HL-60 (cell line): ENCODE data around the gene DTNBP1.

Experiments
- DNase-seq, 2 experiments: peaks; one replicate each; pipeline ENCODE4 v3.0.0-alpha.2; 2010 to 2020; ENCODE audit warnings: low read depth in 1 of 2, low spot score in 1 of 2
- H3K27ac ChIP-seq: fragments of 250-450 bp; sonication (Bioruptor Pico); replicated peaks from 2 replicates; pipeline ENCODE4 v1.5.1; 2020; ENCODE audit warnings: mild to moderate bottlenecking, moderate library complexity
- H3K27me3 ChIP-seq: fragments of 250-450 bp; sonication (Bioruptor Pico); 2 replicates; pipeline ENCODE4 v1.5.1; 2021; ENCODE audit warnings: mild to moderate bottlenecking, moderate library complexity; ENCODE audit not compliant: insufficient read depth, poor library complexity, severe bottlenecking
- H3K4me3 ChIP-seq: replicated peaks from 2 replicates; pipeline ENCODE4 v1.5.1; 2011; ENCODE audit warnings: mild to moderate bottlenecking, control low read depth, low read length; ENCODE audit not compliant: insufficient read depth
- CTCF ChIP-seq: IDR thresholded peaks from one replicate; pipeline ENCODE4 v1.5.1; 2011; ENCODE audit warnings: low read length, control low read depth, inconsistent platforms; ENCODE audit not compliant: insufficient read depth
- GABPA ChIP-seq: IDR thresholded peaks from 2 replicates; pipeline ENCODE4 v1.6.1; 2012; ENCODE audit warnings: low read depth
- POLR2AphosphoS5 ChIP-seq: IDR thresholded peaks from 2 replicates; pipeline ENCODE4 v1.6.1; 2012; ENCODE audit warnings: low read depth
- REST ChIP-seq: IDR thresholded peaks from 2 replicates; pipeline ENCODE4 v1.6.1; 2012; ENCODE audit warnings: low read depth; ENCODE audit not compliant: insufficient replicate concordance
- SPI1 ChIP-seq: IDR thresholded peaks from 2 replicates; pipeline ENCODE4 v1.6.1; 2012; ENCODE audit warnings: low read depth, mild to moderate bottlenecking, borderline replicate concordance

Gene DTNBP1

GRCh38 chr6:15530411-15530810 is 132.4 kb downstream of the DTNBP1 start:
- no peak overlapping the region for H3K27ac ChIP-seq
- no peaks in the 10 kb centered on the region for H3K27me3 ChIP-seq
- H3K4me3 ChIP-seq = no peak overlapping the region
- no peak for DNase-seq
- TF ChIP-seq GABPA = no peak
- TF ChIP-seq SPI1 = no peak
- no peak for TF ChIP-seq POLR2AphosphoS5
- TF ChIP-seq REST = no peak
- TF ChIP-seq CTCF = no peak

DNA sequence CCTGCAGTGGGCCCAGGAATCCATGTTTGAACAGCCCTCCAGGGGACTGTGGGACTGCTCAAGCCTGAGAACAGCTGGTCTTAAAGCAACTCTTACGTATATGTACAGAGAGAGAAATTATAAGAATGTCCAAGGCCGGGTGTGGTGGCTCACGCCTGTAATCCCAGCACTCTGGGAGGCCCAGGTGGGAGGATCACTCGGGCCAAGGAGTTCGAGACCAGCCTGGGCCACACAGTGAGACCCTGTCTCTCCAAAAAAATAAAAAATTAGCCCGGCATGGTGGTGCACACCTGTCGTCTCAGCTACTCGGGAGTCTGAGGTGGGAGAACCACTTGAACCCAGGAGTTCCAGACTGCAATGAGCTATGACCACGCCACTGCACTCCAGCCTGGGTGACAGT is 134.0 kb downstream of the DTNBP1 start:
- Histone ChIP-seq H3K4me3 (no peak overlapping the region), H3K27me3 (no peaks in the 10 kb centered on the region), H3K27ac (no peak overlapping the region)
- TF ChIP-seq POLR2AphosphoS5 (no peak), GABPA (no peak), CTCF (no peak), REST (no peak), SPI1 (no peak)
- no peak for DNase-seq

GRCh38 chr6:15527838-15528617 is 134.8 kb downstream of the DTNBP1 start:
- H3K27me3 ChIP-seq = no peaks in the 10 kb centered on the region
- no peak for DNase-seq
- H3K27ac ChIP-seq = no peak overlapping the region
- no peak overlapping the region for H3K4me3 ChIP-seq
- TF ChIP-seq SPI1 = no peak

DNA sequence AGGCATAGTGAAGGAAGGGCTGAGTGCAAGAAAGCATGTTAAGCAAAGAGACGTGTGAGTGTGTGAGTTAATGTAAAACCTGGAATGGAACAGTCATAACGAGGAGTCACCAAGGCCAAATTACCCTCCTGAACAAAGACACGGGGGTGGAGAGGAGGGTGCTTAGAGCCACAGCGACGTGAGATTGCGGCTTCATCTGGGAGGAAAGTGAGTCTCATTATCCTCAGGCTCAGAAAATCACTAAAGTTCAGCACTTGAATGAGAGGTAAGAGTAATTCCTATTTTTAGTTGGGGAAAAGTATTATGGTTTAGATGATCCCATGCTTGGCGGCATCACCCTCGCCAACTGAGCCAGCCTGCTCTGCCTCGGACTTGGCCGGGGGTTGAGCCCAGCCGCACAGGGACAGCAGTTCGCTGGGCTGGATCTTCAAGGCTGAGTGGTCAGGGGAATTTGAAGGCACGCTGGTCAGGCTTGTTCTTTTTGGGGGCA is 136.6 kb downstream of the DTNBP1 start:
- Histone ChIP-seq H3K27me3 (no peaks in the 10 kb centered on the region), H3K4me3 (no peak overlapping the region), H3K27ac (no peak overlapping the region)
- DNase-seq = no peak
- TF ChIP-seq POLR2AphosphoS5 (no peak), GABPA (no peak), CTCF (no peak), SPI1 (no peak), REST (no peak)
